IMR-90 (cell line): ENCODE measurements around the gene ECSIT. TPM values are rescaled to one million over a fixed set of nuclear protein-coding genes. Genes with fewer than 3 reads are reported as not detected.

Experiments
- ATAC-seq: fragments of 200-7000 bp; cut with Tn5 transposase; 2 replicates; pipeline ENCODE4 v1.9.1; 2020; ENCODE audit warnings: low read depth, mild to moderate bottlenecking, moderate library complexity
- BruUV-seq: library from RNA; stranded (reverse); fragments of 400-500 nt; replicated peaks from 2 replicates; lab custom pipeline; 2021; lab: Mats Ljungman, UMichigan
- CTCF ChIA-PET: fragments of 300-600 bp; formaldehyde crosslinking; extraction: SDS; loops from one replicate; lab custom pipeline; 2021; ENCODE audit warnings: antibody characterized with exemption; lab: Yijun Ruan, JAX
- POLR2A ChIA-PET: fragments of 300-600 bp; sonication (Branson Sonifier 250); formaldehyde crosslinking; loops from one replicate; lab custom pipeline; 2022; ENCODE audit warnings: antibody characterized with exemption; ENCODE audit not compliant: unreplicated experiment; lab: Charles Lee
- DNase-seq: peaks from one replicate; pipeline ENCODE4 v3.0.0; 2013
- H2AFZ ChIP-seq: replicated peaks from 2 replicates; pipeline ENCODE3; 2013; ENCODE audit warnings: low read length, mild to moderate bottlenecking; ENCODE audit not compliant: poor library complexity
- H2AK5ac ChIP-seq: 2 replicates; pipeline ENCODE4 v1.6.1; 2013; ENCODE audit warnings: low read depth, low read length, inconsistent platforms
- H2AK9ac ChIP-seq: replicated peaks from 2 replicates; pipeline ENCODE3; 2013; ENCODE audit warnings: mild to moderate bottlenecking, low read depth, low read length, moderate library complexity; ENCODE audit not compliant: poor library complexity
- H2BK120ac ChIP-seq: 2 replicates; pipeline ENCODE4 v1.6.1; 2013; ENCODE audit warnings: low read depth, low read length, inconsistent platforms
- H2BK15ac ChIP-seq: 3 replicates; pipeline ENCODE4 v1.6.1; 2013; ENCODE audit warnings: low read depth, low read length, inconsistent platforms
- H2BK20ac ChIP-seq: 2 replicates; pipeline ENCODE4 v1.6.1; 2013; ENCODE audit warnings: low read depth, mild to moderate bottlenecking, inconsistent platforms, low read length, moderate library complexity
- H2BK5ac ChIP-seq: 2 replicates; pipeline ENCODE4 v1.6.1; 2013; ENCODE audit warnings: mild to moderate bottlenecking, low read depth, low read length, inconsistent platforms; ENCODE audit not compliant: poor library complexity, severe bottlenecking
- H3K14ac ChIP-seq: replicated peaks from 2 replicates; pipeline ENCODE4 v1.6.1; 2013; ENCODE audit warnings: low read depth, low read length, inconsistent platforms
- H3K18ac ChIP-seq: 2 replicates; pipeline ENCODE4 v1.6.1; 2013; ENCODE audit warnings: low read depth, low read length, control low read depth
- H3K23ac ChIP-seq: 2 replicates; pipeline ENCODE4 v1.6.1; 2013; ENCODE audit warnings: low read depth, low read length, inconsistent platforms
- H3K27ac ChIP-seq: 2 replicates; pipeline ENCODE4 v1.5.1; 2013; ENCODE audit warnings: mild to moderate bottlenecking, control low read depth, low read length; ENCODE audit not compliant: insufficient read depth
- H3K27me3 ChIP-seq: 2 replicates; pipeline ENCODE4 v1.6.1; 2013; ENCODE audit warnings: low read length; ENCODE audit not compliant: control insufficient read depth, insufficient read depth
- H3K36me3 ChIP-seq: 2 replicates; pipeline ENCODE4 v1.6.1; 2013; ENCODE audit warnings: low read length, mixed read lengths; ENCODE audit not compliant: control insufficient read depth, insufficient read depth
- H3K4ac ChIP-seq: 2 replicates; pipeline ENCODE4 v1.6.1; 2013; ENCODE audit warnings: low read depth, low read length, inconsistent platforms
- H3K4me1 ChIP-seq: 2 replicates; pipeline ENCODE4 v1.6.1; 2013; ENCODE audit warnings: low read length, mixed read lengths; ENCODE audit not compliant: control insufficient read depth, insufficient read depth
- H3K4me2 ChIP-seq: 2 replicates; pipeline ENCODE4 v1.6.1; 2013; ENCODE audit warnings: low read depth, mild to moderate bottlenecking, control low read depth, low read length, moderate library complexity
- H3K4me3 ChIP-seq: 2 replicates; pipeline ENCODE4 v1.5.1; 2013; ENCODE audit warnings: low read depth, mild to moderate bottlenecking, control low read depth, low read length, moderate library complexity; ENCODE audit not compliant: insufficient read depth
- H3K56ac ChIP-seq: 2 replicates; pipeline ENCODE4 v1.6.1; 2013; ENCODE audit warnings: low read length, inconsistent platforms; ENCODE audit not compliant: insufficient read depth; ENCODE audit errors: extremely low read depth
- H3K79me1 ChIP-seq, 2 experiments: 2 replicates each; pipeline ENCODE4 v1.6.1; 2013; ENCODE audit warnings: low read length in 2 of 2, inconsistent platforms in 1 of 2, low read depth in 1 of 2
- H3K9ac ChIP-seq: 2 replicates; pipeline ENCODE4 v1.6.1; 2013; ENCODE audit warnings: low read depth, low read length, control low read depth
- H3K9me1 ChIP-seq: 2 replicates; pipeline ENCODE4 v1.6.1; 2013; ENCODE audit warnings: low read length, inconsistent platforms; ENCODE audit not compliant: insufficient read depth
- H3K9me3 ChIP-seq: 2 replicates; pipeline ENCODE4 v1.6.1; 2013; ENCODE audit warnings: low read length; ENCODE audit not compliant: control insufficient read depth, insufficient read depth
- H4K20me1 ChIP-seq: 2 replicates; pipeline ENCODE4 v1.6.1; 2013; ENCODE audit warnings: low read length, inconsistent platforms; ENCODE audit not compliant: insufficient read depth
- H4K5ac ChIP-seq: 2 replicates; pipeline ENCODE4 v1.6.1; 2013; ENCODE audit warnings: mild to moderate bottlenecking, low read depth, low read length, control low read depth
- H4K8ac ChIP-seq, 2 experiments: 2 replicates each; pipeline ENCODE4 v1.6.1; 2013; ENCODE audit warnings: low read depth in 2 of 2, low read length in 2 of 2, control low read depth in 1 of 2, inconsistent platforms in 1 of 2
- H4K91ac ChIP-seq: 2 replicates; pipeline ENCODE4 v1.6.1; 2013; ENCODE audit warnings: low read depth, low read length, inconsistent platforms; ENCODE audit not compliant: insufficient read depth
- BHLHE40 ChIP-seq: fragments of 150-350 bp; IDR thresholded peaks from 2 replicates; pipeline ENCODE4 v1.6.1; 2016; ENCODE audit warnings: mild to moderate bottlenecking, low read depth, low read length
- CHD1 ChIP-seq: IDR thresholded peaks from 2 replicates; pipeline ENCODE4 v1.6.1; 2012; ENCODE audit warnings: low read depth, low read length, improper control_type of control experiment
- RFX5 ChIP-seq: IDR thresholded peaks from 2 replicates; pipeline ENCODE4 v1.8.0; 2012; ENCODE audit warnings: low read depth, mild to moderate bottlenecking, low read length, moderate library complexity
- WGBS, 2 experiments: methylation state at CpG; one replicate each; pipeline versions ENCODE4 v1.1.5 to v1.1.7; 2013; ENCODE audit warnings: missing lambda C conversion rate in 2 of 2; ENCODE audit not compliant: insufficient read length in 1 of 2; ENCODE audit errors: extremely low coverage in 2 of 2; 5-methylcytosine and 5-hydroxymethylcytosine counted together
- dilution Hi-C: fragments of 300-500 bp; cut with HindIII; formaldehyde crosslinking; loops from one replicate; pipeline ENCODE4 v1.14.3; 2018; ENCODE audit warnings: low sequenced_read_pairs; ENCODE audit not compliant: unreplicated experiment
- in situ Hi-C: fragments of 300-500 bp; cut with MboI; formaldehyde crosslinking; loops from 3 replicates; pipeline ENCODE4 v1.14.3; 2019; ENCODE audit warnings: low sequenced_read_pairs, inconsistent platforms, mixed read lengths
- intact Hi-C: fragments of 100-400 bp; cut with micrococcal nuclease; formaldehyde crosslinking; loops from 2 replicates; pipeline ENCODE4 v1.10.0; 2022
- polyA plus RNA-seq, 3 experiments: library from polyadenylated mRNA; depleted of rRNA; stranded (reverse); fragments of >200 nt; gene quantifications; 2 replicates each; pipeline ENCODE4 v1.2.3, GENCODE V29; 2012; ENCODE audit warnings: low replicate concordance in 1 of 3
- total RNA-seq: library from RNA; depleted of rRNA; stranded (reverse); fragments of >200 nt; gene quantifications from 2 replicates; pipeline ENCODE4 v1.2.3, GENCODE V29; 2012
- TF ChIP-seq, protein P1 (sequence below): fragments of 150-350 bp; IDR thresholded peaks from 2 replicates; pipeline ENCODE4 v1.6.1; 2016; ENCODE audit warnings: low read depth, mild to moderate bottlenecking, low read length, moderate library complexity, borderline replicate concordance

Gene ECSIT
- total and polyA plus RNA-seq, 2 of the 4 experiments (the other 2 are of a cell fraction): 30.5 to 42.3 TPM

DNA sequence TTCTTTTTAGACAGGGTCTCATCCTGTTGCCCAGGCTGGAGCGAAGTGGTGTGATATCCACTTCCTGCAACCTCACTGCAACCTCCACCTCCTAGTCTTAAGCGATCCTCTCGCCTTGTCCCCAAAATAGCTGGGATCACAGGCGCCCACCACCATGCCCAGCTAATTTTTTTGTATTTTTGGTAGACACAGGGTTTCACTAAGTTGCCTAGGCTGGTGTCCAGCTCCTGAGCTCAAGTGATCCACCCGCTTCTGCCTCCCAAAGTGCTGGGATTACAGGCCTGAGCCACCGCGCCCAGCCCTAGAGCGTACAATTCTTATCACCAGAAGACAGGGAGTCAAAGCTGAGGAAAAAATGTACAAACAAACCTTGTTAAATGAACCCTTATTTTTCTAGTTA lies 34.6 kb upstream of the ECSIT start:
- H3K9me3 ChIP-seq: no peaks in the 10 kb centered on the region
- intact Hi-C loops: no loop called here
- BruUV-seq: no TSS peak
- TF ChIP-seq BHLHE40 (no peak), CHD1 (no peak), RFX5 (no peak)
- TF ChIP-seq, protein P1, sequence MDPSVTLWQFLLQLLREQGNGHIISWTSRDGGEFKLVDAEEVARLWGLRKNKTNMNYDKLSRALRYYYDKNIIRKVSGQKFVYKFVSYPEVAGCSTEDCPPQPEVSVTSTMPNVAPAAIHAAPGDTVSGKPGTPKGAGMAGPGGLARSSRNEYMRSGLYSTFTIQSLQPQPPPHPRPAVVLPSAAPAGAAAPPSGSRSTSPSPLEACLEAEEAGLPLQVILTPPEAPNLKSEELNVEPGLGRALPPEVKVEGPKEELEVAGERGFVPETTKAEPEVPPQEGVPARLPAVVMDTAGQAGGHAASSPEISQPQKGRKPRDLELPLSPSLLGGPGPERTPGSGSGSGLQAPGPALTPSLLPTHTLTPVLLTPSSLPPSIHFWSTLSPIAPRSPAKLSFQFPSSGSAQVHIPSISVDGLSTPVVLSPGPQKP: no peak
- H2AFZ ChIP-seq: no peak overlapping the region
- no peaks in the 10 kb centered on the region for H3K27me3 ChIP-seq
- no peak overlapping the region for H4K8ac ChIP-seq
- CTCF ChIA-PET: no interaction called here
- no peaks in the 10 kb centered on the region for H3K9me1 ChIP-seq
- dilution Hi-C loops: no loop called here
- H3K56ac ChIP-seq: no peak overlapping the region
- no peak overlapping the region for H2BK120ac ChIP-seq
- H3K18ac ChIP-seq: no peak overlapping the region
- no peak overlapping the region for H2AK9ac ChIP-seq
- no peak overlapping the region for H2BK5ac ChIP-seq
- H3K23ac ChIP-seq: no peak overlapping the region
- no peak overlapping the region for H2AK5ac ChIP-seq
- 92% methylated on average over 4 of the region's 8 CpGs; no CpG with 5 or more reads in 1 of the 2 experiments for WGBS, 2 experiments
- H2BK20ac ChIP-seq: no peak overlapping the region
- H3K4me2 ChIP-seq: no peak overlapping the region
- H3K4ac ChIP-seq: no peak overlapping the region
- peaks cover 3% of the 10 kb centered on the region; the same call in 1 of the 2 replicates for H4K20me1 ChIP-seq
- in situ Hi-C loops: no loop called here
- peaks cover 0 to 17% of the 10 kb centered on the region in 2 experiments; a peak in 2 of 4 replicates for H3K79me1 ChIP-seq
- no peak for ATAC-seq
- no peak overlapping the region for H3K4me3 ChIP-seq
- H3K4me1 ChIP-seq: no peaks in the 10 kb centered on the region
- POLR2A ChIA-PET: interaction anchor here (0.5 kb wide), 1 partner anchor 13 kb away, joined by 4 read pairs; no protein-coding TSS in a partner anchor
- H3K14ac ChIP-seq: no peak overlapping the region
- no peak overlapping the region for H2BK15ac ChIP-seq
- no peak for DNase-seq
- no peaks in the 10 kb centered on the region for H3K36me3 ChIP-seq
- no peak overlapping the region for H3K9ac ChIP-seq
- H4K91ac ChIP-seq: no peak overlapping the region
- H3K27ac ChIP-seq: no peak overlapping the region
- H4K5ac ChIP-seq: no peak overlapping the region
